Nucleus accumbens (tissue), 56 donors: Measurements from ENCODE around the gene ARL15.

Experiments used
- DNase-seq, 56 donors: peaks; one replicate each; lab custom pipeline; 2025; lab: John Stamatoyannopoulos, UW

The ARL15 gene

GRCh38 chr5:54254482-54255198 lies 55.7 kb downstream of the ARL15 start:
- DNase-seq, result no peak

- DNase-seq, result no peak
Observed at GRCh38 chr5:54251981-54252380, 58.4 kb downstream of the ARL15 start.

- peak in 2 of 56 donors; percentile 2 for DNase-seq
Observed at GRCh38 chr5:54249210-54250028, 61.0 kb downstream of the ARL15 start.

DNA sequence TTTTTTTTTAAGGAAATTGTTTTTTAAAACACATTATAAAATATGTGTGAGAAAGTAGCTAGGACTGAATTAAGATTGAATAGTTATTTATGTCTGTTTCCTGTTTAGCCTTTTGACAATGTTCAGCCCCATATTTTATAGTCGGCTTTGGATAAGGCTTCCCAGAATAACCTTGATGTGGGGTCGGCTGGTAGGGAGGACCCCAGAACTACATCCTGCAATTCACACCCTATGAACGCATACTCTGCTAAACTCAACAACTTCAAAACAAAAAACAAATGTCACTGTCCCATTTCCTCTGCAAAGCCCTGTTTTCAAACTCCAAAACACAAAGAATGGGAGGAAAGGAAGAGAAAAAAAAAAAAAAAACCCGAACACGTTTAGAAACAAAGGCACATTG lies 63.1 kb downstream of the ARL15 start:
- no peak for DNase-seq

GRCh38 chr5:54243483-54244080 lies 66.8 kb downstream of the ARL15 start:
- peak in 6 of 56 donors; percentile 1 to 35 (median 4) for DNase-seq

GRCh38 chr5:54242297-54242696 lies 68.1 kb downstream of the ARL15 start:
- no peak for DNase-seq

GRCh38 chr5:54234304-54234933 lies 76.0 kb downstream of the ARL15 start:
- no peak for DNase-seq

DNA sequence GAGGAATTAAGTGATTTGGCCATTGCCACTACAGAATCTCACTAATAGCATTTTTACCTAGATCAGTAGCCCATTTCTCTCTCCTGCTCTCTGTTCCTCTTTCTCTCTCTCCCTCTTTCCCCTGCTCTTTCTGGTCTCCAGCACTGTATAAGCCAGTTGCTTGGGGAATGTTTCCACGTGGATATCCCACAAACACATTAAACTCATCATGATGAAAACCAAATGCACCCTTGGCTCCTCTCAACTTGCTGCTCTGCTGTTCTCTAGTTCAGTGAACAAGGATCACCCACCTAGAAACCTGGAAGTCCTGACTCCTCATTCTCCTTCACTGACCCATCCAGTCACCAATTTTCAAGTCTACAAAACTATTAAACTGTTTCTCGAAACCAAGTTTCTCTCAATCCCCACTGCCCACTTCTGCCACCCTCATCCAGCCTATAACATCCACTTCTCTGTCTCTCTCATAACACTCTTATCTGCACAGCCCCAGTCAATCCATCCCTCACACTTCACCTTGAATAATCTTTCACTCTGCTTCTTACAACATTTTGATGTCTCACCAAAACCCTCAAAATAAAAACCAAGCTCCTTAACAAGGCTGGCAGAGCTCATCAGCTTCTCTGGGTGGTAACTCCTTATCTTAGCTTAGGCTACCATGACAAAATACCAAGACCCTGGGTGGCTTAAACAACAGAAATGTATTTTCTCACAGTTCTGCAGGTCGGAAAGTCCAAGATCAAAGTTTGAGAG lies 79.3 kb downstream of the ARL15 start:
- DNase-seq, result no peak

- peak in 39 of 56 donors; percentile 1 to 78 (median 23) for DNase-seq
Observed at GRCh38 chr5:54229041-54229780, 81.2 kb downstream of the ARL15 start.

DNA sequence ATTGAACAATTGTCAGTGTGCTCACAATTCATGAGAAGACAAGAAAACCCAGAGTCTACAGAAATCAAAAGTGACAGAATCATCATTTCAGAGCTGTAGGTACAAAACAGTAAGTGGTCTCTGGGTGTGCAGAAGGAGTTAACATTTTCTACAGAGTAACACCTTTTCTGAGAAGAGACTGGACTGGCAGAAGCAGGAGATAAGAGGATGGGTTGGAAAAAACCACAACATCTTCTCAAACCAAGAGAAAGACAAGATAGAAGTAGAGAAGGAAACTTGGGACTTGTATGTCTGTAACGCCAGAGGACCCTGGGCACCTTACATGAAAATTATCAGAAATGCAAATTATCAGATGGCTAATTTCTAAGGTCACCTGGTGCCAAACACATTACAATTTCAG lies 82.6 kb downstream of the ARL15 start:
- DNase-seq, result no peak

- no peak for DNase-seq
Observed at GRCh38 chr5:54227109-54227508, 83.3 kb downstream of the ARL15 start.

DNA sequence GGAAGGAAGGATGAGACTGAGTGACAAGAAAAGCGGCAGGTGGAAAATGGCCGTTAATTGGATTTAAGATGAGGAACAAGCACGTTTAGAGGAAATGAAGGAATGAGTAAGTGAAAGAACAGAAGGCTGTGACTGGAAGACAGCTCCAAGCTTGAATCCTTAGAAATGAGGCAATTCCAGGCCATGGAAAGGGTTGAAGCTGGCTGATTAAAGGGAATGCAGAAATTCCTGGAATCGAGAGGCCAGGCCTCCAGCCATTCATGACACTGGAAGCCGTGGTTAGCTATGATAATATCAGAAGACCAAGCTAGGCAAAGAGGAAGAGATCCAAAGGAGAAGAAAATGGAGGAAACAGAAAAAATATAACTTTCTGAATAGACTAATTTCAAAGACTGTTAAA lies 84.2 kb downstream of the ARL15 start:
- no peak for DNase-seq

GRCh38 chr5:54224103-54224826 lies 86.1 kb downstream of the ARL15 start:
- DNase-seq, result no peak

GRCh38 chr5:54222336-54222735 lies 88.0 kb downstream of the ARL15 start:
- no peak for DNase-seq

DNA sequence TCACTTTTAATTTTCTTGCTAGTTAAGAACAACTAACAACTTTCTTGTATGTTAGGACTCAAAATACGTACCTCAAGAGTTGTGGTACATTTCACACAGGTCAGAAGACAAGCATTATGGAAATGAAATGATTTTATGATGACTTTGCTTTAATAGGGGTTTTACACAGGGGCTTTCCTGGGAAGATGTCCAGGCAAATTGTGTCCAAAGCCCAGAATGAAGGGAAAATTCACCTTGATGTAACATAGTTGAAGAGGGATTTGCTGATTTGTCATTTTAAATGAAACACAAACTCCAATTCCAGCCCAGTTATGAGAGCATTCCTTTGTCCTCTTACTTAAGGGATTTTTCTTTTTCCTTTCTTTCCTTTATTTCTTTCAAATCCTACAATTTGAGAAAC lies 89.2 kb downstream of the ARL15 start:
- no peak for DNase-seq

GRCh38 chr5:54220230-54221040 lies 89.9 kb downstream of the ARL15 start:
- no peak for DNase-seq

DNA sequence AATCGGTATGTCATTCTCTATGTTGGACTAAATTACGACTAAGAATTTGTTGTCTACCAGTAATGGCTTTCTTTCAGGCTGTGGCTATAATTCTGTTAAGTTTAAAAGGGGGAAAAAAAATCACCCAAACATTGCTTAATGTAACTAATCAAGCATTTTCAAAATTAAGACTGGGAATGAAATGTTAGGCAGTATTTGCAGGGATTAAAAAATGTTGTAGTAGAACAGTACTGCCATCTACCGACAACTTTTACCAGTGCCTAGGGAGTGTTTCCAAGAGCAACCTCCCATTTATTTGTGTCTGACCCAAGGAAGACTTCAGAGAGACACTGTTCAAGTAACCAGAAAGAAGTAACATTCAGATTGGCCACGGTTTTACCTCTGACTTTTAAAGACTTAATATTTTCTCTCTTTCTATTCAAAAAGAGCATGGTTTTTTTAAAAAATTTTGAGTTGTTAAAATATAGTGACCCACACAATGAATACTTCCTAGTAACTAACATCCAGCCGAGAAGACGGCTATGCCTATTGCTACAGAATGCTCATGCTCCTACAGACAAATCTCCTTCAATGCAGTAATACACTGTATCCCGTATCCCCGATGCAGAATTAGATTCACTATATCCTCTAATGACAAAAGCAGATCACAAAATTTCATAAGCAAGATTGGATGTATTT lies 92.4 kb downstream of the ARL15 start:
- peak in 16 of 56 donors; percentile 0 to 37 (median 2) for DNase-seq
